ENCODE results near the gene XPR1. TPM values are rescaled to one million over a fixed set of nuclear protein-coding genes. Genes with fewer than 3 reads are reported as not detected.

XPR1 gene
- total RNA-seq, 4 donors from 2014 or later = 17.2 to 28.3 (median 26.6) TPM

- Histone ChIP-seq H3K27me3 (no peaks in the 10 kb centered on the region), H3K4me1 (peaks cover 0 to 2% (median 0%) of the 10 kb centered on the region in 3 donors), H3K9me3 (no peaks in the 10 kb centered on the region), H3K27ac (no peak overlapping the region), H3K4me3 (no peak overlapping the region), H3K36me3 (peaks cover 0 to 82% of the 10 kb centered on the region in 2 donors)
- TF ChIP-seq POLR2AphosphoS5 (IDR thresholded peaks at IDR 0.05) (no peak), EP300 (IDR thresholded peaks at IDR 0.05) (no peak), POLR2A (IDR thresholded peaks at IDR 0.05) (no peak), CTCF (IDR thresholded peaks at IDR 0.05) (no peak)
- no peak for ATAC-seq
- WGBS, 2 donors (ENCODE audit: low coverage in 1 of 2) = 83 to 92% methylated on average over 2 to 7 of the region's 7 CpGs
Measured at GRCh38 chr1:180934563-180934962, 302.7 kb downstream of the XPR1 start.

- Histone ChIP-seq H3K36me3 (peaks cover 0 to 83% of the 10 kb centered on the region in 2 donors), H3K4me1 (no peaks in the 10 kb centered on the region), H3K4me3 (no peak overlapping the region), H3K27ac (no peak overlapping the region), H3K27me3 (no peaks in the 10 kb centered on the region), H3K9me3 (no peaks in the 10 kb centered on the region)
- ATAC-seq = no peak
- TF ChIP-seq POLR2A (IDR thresholded peaks at IDR 0.05) (no peak), EP300 (IDR thresholded peaks at IDR 0.05) (no peak), POLR2AphosphoS5 (IDR thresholded peaks at IDR 0.05) (no peak), CTCF (IDR thresholded peaks at IDR 0.05) (no peak)
- 71% methylated on average over 7 of the region's 45 CpGs; no CpG with 5 or more reads in 1 of the 2 donors for WGBS, 2 donors (ENCODE audit: low coverage in 1 of 2)
Measured at GRCh38 chr1:180935326-180936109, 303.7 kb downstream of the XPR1 start.

GRCh38 chr1:180936110-180937011 lies 304.5 kb downstream of the XPR1 start:
- no peaks in the 10 kb centered on the region for H3K4me1 ChIP-seq
- WGBS, 2 donors (ENCODE audit: low coverage in 1 of 2) = no CpG with 5 or more reads among the region's 28 CpGs
- H3K4me3 ChIP-seq = no peak overlapping the region
- ATAC-seq = peak; percentile 6
- H3K27ac ChIP-seq = no peak overlapping the region
- no peaks in the 10 kb centered on the region for H3K9me3 ChIP-seq
- TF ChIP-seq EP300 (IDR thresholded peaks at IDR 0.05) (no peak), POLR2A (IDR thresholded peaks at IDR 0.05) (no peak), POLR2AphosphoS5 (IDR thresholded peaks at IDR 0.05) (no peak), CTCF (IDR thresholded peaks at IDR 0.05) (no peak)
- no peaks in the 10 kb centered on the region for H3K27me3 ChIP-seq
- peaks cover 0 to 83% of the 10 kb centered on the region in 2 donors for H3K36me3 ChIP-seq

GRCh38 chr1:180937012-180937372 lies 305.2 kb downstream of the XPR1 start:
- TF ChIP-seq POLR2AphosphoS5 (IDR thresholded peaks at IDR 0.05) (no peak), CTCF (IDR thresholded peaks at IDR 0.05) (no peak), EP300 (IDR thresholded peaks at IDR 0.05) (no peak), POLR2A (IDR thresholded peaks at IDR 0.05) (no peak)
- no peaks in the 10 kb centered on the region for H3K4me1 ChIP-seq
- peaks cover 0 to 89% of the 10 kb centered on the region in 2 donors for H3K36me3 ChIP-seq
- no peaks in the 10 kb centered on the region for H3K9me3 ChIP-seq
- ATAC-seq = no peak
- no peaks in the 10 kb centered on the region for H3K27me3 ChIP-seq
- no peak overlapping the region for H3K4me3 ChIP-seq
- WGBS, 2 donors (ENCODE audit: low coverage in 1 of 2) = 60 to 100% methylated on average over 1 of the region's 1 CpG
- no peak overlapping the region for H3K27ac ChIP-seq

All from gastroesophageal sphincter (tissue), 4 donors.